Retinal pigment epithelial cell (primary cell): ENCODE data around the gene SLC29A4.

ENCODE experiments used
- DNase-seq: peaks from one replicate; pipeline ENCODE4 v3.0.0-alpha.2; 2010; ENCODE audit warnings: low read depth
- H3K4me3 ChIP-seq: 2 replicates; pipeline ENCODE4 v1.5.1; 2011; ENCODE audit warnings: mild to moderate bottlenecking, low read length, control low read depth, moderate library complexity
- CTCF ChIP-seq: conservative IDR thresholded peaks from 2 replicates; pipeline ENCODE4 v1.5.1; 2011; ENCODE audit warnings: low read depth, low read length, control low read depth, inconsistent platforms

The SLC29A4 gene

GRCh38 chr7:5294169-5294987 lies 11.6 kb downstream of the SLC29A4 start:
- no peak overlapping the region for H3K4me3 ChIP-seq
- DNase-seq = no peak
- no peak for TF ChIP-seq CTCF

- no peak for DNase-seq
- no peak overlapping the region for H3K4me3 ChIP-seq
- TF ChIP-seq CTCF = no peak
Observed at GRCh38 chr7:5295039-5296014, 12.6 kb downstream of the SLC29A4 start.

GRCh38 chr7:5296015-5296610 lies 13.4 kb downstream of the SLC29A4 start:
- no peak for DNase-seq
- TF ChIP-seq CTCF = no peak

GRCh38 chr7:5296611-5297226 lies 14.0 kb downstream of the SLC29A4 start:
- TF ChIP-seq CTCF = no peak
- no peak for DNase-seq
- no peak overlapping the region for H3K4me3 ChIP-seq

More at GRCh38 chr7:5296015-5296610, 13.4 kb downstream of the SLC29A4 start:
- no peak overlapping the region for H3K4me3 ChIP-seq

- DNase-seq = no peak
- H3K4me3 ChIP-seq = no peak overlapping the region
- TF ChIP-seq CTCF = no peak
Observed at GRCh38 chr7:5300366-5300765, 17.6 kb downstream of the SLC29A4 start.

- no peak for TF ChIP-seq CTCF
- no peak for DNase-seq
- no peak overlapping the region for H3K4me3 ChIP-seq
Observed at GRCh38 chr7:5302577-5302976, 19.8 kb downstream of the SLC29A4 start.
